Thyroid gland (tissue), 4 donors: ENCODE measurements around the gene DEFB123. TPM values are rescaled to one million over a fixed set of nuclear protein-coding genes. Genes with fewer than 3 reads are reported as not detected.

Experiments
- DNase-seq, 2 donors: peaks; one replicate each; pipeline ENCODE4 v3.0.0-alpha.2; 2019
- H3K27ac ChIP-seq, 3 donors: fragments of 200-600 bp; sonication (generic); 1 replicate in 2 of 3; 2 replicates in 1 of 3; pipeline ENCODE4 v1.5.1; 2016 to 2019; ENCODE audit warnings: mild to moderate bottlenecking in 1 of 3, moderate library complexity in 1 of 3
- H3K27me3 ChIP-seq: fragments of 200-600 bp; sonication (generic); one replicate; pipeline ENCODE4 v1.5.1; 2019
- H3K36me3 ChIP-seq, 2 donors: fragments of 200-600 bp; sonication (generic); one replicate each; pipeline ENCODE4 v1.5.1; 2016 to 2019
- H3K4me1 ChIP-seq, 2 donors: fragments of 200-600 bp; sonication (generic); one replicate each; pipeline ENCODE4 v1.5.1; 2017 to 2019
- H3K4me3 ChIP-seq, 3 donors: fragments of 200-600 bp; sonication (generic); replicated peaks in 1 of 3; 1 replicate in 2 of 3; 2 replicates in 1 of 3; pipeline ENCODE4 v1.5.1; 2016; ENCODE audit warnings: mild to moderate bottlenecking in 1 of 3
- H3K9me3 ChIP-seq: fragments of 200-600 bp; sonication (generic); one replicate; pipeline ENCODE4 v1.5.1; 2017
- POLR2A ChIP-seq, 2 donors: fragments of 450-650 bp; IDR thresholded peaks; one replicate each; pipeline ENCODE4 v1.6.1; 2017; ENCODE audit warnings: antibody characterized with exemption in 2 of 2, mild to moderate bottlenecking in 2 of 2, moderate library complexity in 1 of 2
- WGBS, 2 donors: methylation state at CpG; one replicate each; pipeline ENCODE4 v1.1.5; 2017; 5-methylcytosine and 5-hydroxymethylcytosine counted together
- intact Hi-C: fragments of 100-400 bp; cut with DNase I; formaldehyde crosslinking; loops from one replicate; pipeline ENCODE4 v1.15.1; 2023
- total RNA-seq, 4 donors: library from RNA; depleted of rRNA; stranded (reverse); fragments of >200 nt; gene quantifications; one replicate each; pipeline ENCODE4 v1.2.3, GENCODE V29; 2016
- TF ChIP-seq, protein P1 (sequence below), 6 experiments: fragments of 200-600 bp in 3 of 6; fragments of 450-650 bp in 3 of 6; sonication (generic) in 3 of 6; IDR thresholded peaks; one replicate each; pipeline ENCODE4 v1.5.1; 2016 to 2019; ENCODE audit warnings: antibody characterized with exemption in 6 of 6, mild to moderate bottlenecking in 2 of 6, inconsistent platforms in 1 of 6, moderate library complexity in 1 of 6

DEFB123 gene
- total RNA-seq, 4 donors from 2014 or later: 6.9 TPM; not detected in 3

DNA sequence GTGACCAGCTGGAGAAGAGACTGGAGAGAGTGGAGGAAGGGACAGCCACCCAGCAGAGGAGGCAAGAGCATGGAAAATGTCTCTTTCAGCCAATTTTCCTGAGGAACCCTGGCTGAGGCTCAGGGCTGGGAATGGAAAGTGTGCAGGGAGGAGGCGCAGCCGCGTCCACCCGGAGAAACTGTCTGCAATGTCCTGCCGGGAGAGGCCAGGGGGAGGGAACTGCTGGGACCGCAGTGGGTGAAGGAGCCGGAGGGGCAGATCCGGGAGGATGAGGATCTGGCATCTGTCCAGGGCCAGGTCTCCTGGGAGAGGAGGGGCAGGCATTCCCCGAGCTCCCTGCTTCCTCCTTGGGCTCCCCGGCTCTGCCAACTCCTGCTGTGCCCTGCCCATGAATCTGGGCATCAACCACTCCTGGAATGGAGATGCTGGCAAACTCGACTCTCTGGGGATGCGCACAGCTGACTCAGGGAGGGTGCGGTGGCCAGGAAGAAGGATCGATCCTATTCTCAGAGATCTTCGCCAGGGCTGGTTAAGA, 56.4 kb downstream of the DEFB123 start:
- intact Hi-C loops: no loop called here
- no peaks in the 10 kb centered on the region for H3K36me3 ChIP-seq
- peak; percentile 17 to 24 for DNase-seq
- 18 to 24% methylated on average over 15 of the region's 15 CpGs for WGBS, 2 donors
- TF ChIP-seq, protein P1, sequence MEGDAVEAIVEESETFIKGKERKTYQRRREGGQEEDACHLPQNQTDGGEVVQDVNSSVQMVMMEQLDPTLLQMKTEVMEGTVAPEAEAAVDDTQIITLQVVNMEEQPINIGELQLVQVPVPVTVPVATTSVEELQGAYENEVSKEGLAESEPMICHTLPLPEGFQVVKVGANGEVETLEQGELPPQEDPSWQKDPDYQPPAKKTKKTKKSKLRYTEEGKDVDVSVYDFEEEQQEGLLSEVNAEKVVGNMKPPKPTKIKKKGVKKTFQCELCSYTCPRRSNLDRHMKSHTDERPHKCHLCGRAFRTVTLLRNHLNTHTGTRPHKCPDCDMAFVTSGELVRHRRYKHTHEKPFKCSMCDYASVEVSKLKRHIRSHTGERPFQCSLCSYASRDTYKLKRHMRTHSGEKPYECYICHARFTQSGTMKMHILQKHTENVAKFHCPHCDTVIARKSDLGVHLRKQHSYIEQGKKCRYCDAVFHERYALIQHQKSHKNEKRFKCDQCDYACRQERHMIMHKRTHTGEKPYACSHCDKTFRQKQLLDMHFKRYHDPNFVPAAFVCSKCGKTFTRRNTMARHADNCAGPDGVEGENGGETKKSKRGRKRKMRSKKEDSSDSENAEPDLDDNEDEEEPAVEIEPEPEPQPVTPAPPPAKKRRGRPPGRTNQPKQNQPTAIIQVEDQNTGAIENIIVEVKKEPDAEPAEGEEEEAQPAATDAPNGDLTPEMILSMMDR (IDR thresholded peaks at IDR 0.05): no peak
- no peak for TF ChIP-seq POLR2A (IDR thresholded peaks at IDR 0.05)
- H3K4me1 ChIP-seq: peaks cover 0 to 15% of the 10 kb centered on the region in 2 donors
- H3K4me3 ChIP-seq: no peak overlapping the region
- H3K9me3 ChIP-seq: no peaks in the 10 kb centered on the region
- H3K27ac ChIP-seq: peak overlapping the region in 2 of 3 donors; percentile 17 to 44
- H3K27me3 ChIP-seq: no peaks in the 10 kb centered on the region

DNA sequence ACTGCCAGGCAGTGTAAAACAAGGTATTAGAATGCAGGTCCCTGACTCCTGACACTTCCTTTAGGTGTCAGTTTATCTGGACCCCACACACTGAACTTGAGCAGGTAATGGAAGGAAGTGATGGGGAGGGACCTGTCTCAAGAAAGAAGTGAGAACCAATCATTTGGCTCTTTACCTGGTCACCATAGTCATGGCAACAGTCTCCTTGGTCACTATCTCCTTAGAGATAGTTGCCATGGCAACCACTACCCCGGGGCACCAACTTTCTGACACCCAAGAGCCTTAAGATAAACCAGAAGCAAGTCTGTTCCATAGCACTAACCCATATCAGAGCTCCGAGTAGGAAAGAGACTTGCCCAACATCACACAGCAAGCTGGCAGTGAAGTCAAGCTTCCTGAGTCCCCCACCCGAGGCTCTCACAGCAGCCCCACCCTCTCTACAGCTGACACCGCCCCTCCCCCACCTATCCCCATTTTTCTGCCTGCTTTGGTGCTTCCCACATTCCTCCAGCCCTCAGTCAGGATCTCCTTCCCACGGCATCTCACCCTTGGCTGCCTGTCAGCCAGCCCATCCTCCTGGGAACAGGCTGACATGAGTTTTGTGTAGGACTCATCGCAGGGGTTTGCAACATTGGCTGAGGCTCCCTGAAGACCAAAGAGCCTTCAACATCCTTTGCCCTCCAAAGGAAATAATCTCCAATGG, 57.6 kb downstream of the DEFB123 start:
- no peak overlapping the region for H3K4me3 ChIP-seq
- H3K9me3 ChIP-seq: no peaks in the 10 kb centered on the region
- peak overlapping the region in 1 of 3 donors; percentile 30 for H3K27ac ChIP-seq
- H3K4me1 ChIP-seq: peaks cover 0 to 15% of the 10 kb centered on the region in 2 donors
- no peak for DNase-seq
- intact Hi-C loops: no loop called here
- no peaks in the 10 kb centered on the region for H3K36me3 ChIP-seq
- TF ChIP-seq, protein P1 (IDR thresholded peaks at IDR 0.05): no peak
- TF ChIP-seq POLR2A (IDR thresholded peaks at IDR 0.05): no peak
- H3K27me3 ChIP-seq: no peaks in the 10 kb centered on the region
- WGBS, 2 donors: 30 to 45% methylated on average over 6 of the region's 6 CpGs

Other genes starting within 250 kb of the DEFB123 start
- gene DEFB115, start 183.0 kb upstream of the DEFB123 start, total RNA-seq: not detected
- gene DEFB116, start 132.0 kb upstream of the DEFB123 start, total RNA-seq: not detected
- gene DEFB118, start 72.0 kb upstream of the DEFB123 start, total RNA-seq: not detected
- 1 to 10 TPM in 2 of 4 donors, not detected in 2; 2.0 to 3.1 TPM for gene DEFB119, start 50.0 kb upstream of the DEFB123 start, total RNA-seq
- gene DEFB121, start 34.4 kb upstream of the DEFB123 start, total RNA-seq: not detected
- gene DEFB124, start 34.5 kb downstream of the DEFB123 start, total RNA-seq: not detected
- 1 to 10 TPM in 2 of 4 donors, under 1 TPM in 2; 0.54 to 3.4 (median 0.98) TPM for gene REM1, start 34.7 kb downstream of the DEFB123 start, total RNA-seq
- 100 to 1,000 TPM in 2 of 4 donors, 10 to 100 TPM in 2; 82.8 to 136 (median 111) TPM for gene HM13, start 73.8 kb downstream of the DEFB123 start, total RNA-seq
- gene ID1, start 164.7 kb downstream of the DEFB123 start, total RNA-seq: 1,000 to 10,000 TPM; 1,083 to 1,350 (median 1,205) TPM
- gene COX4I2, start 197.3 kb downstream of the DEFB123 start, total RNA-seq: 1 to 10 TPM; 1.1 to 4.8 (median 3.4) TPM